Transverse colon (tissue), 3 donors: ENCODE measurements around the gene ESYT1.

Experiments
- EP300 ChIP-seq: sonication (generic); formaldehyde crosslinking; IDR thresholded peaks from one replicate; pipeline ENCODE4 v1.6.1; 2017; ENCODE audit warnings: antibody characterized with exemption, low read depth
- POLR2A ChIP-seq: fragments of 450-650 bp; IDR thresholded peaks from one replicate; pipeline ENCODE4 v1.6.1; 2016; ENCODE audit warnings: antibody characterized with exemption, mild to moderate bottlenecking, moderate library complexity
- TF ChIP-seq, protein P1 (sequence below), 5 experiments: fragments of 200-600 bp in 3 of 5; fragments of 450-650 bp in 2 of 5; sonication (generic) in 3 of 5; IDR thresholded peaks; 1 replicate in 2 of 5; 2 replicates in 3 of 5; pipeline ENCODE4 v1.5.1; 2016 to 2017; ENCODE audit warnings: antibody characterized with exemption in 5 of 5, inconsistent platforms in 3 of 5, mild to moderate bottlenecking in 2 of 5, moderate library complexity in 1 of 5

DNA sequence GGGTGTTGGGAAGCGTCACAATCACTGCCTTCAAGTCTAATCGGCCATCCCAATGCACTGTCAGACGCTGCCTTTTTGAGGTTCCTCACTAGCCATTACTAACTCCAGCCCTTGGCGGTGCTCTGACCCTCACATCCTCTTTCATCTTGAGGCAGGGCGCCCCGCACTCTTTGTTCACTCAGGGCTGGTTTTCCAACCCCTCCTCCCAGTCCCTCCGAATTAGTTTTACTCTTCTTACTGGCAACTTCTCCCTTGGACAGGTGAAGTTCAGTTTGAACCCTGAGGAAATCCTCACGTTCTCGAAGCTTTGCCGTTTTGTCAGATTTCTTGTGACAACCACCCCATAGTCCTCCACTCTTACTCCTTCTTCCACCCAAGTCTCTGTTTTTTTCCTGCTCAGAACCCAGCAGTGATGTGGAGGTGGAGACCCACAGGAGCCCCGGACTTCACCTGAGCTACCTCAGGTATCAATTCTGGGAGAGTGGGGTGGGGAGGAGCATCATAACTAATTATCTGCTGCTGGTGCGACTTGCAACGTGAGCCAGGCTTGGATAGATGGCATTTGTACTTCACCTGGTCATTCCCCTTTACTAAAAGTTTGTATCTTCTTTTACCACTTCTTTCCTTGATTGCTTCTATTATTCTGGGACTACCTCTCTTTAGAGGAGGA is 9.2 kb upstream of the ESYT1 start:
- TF ChIP-seq, protein P1, sequence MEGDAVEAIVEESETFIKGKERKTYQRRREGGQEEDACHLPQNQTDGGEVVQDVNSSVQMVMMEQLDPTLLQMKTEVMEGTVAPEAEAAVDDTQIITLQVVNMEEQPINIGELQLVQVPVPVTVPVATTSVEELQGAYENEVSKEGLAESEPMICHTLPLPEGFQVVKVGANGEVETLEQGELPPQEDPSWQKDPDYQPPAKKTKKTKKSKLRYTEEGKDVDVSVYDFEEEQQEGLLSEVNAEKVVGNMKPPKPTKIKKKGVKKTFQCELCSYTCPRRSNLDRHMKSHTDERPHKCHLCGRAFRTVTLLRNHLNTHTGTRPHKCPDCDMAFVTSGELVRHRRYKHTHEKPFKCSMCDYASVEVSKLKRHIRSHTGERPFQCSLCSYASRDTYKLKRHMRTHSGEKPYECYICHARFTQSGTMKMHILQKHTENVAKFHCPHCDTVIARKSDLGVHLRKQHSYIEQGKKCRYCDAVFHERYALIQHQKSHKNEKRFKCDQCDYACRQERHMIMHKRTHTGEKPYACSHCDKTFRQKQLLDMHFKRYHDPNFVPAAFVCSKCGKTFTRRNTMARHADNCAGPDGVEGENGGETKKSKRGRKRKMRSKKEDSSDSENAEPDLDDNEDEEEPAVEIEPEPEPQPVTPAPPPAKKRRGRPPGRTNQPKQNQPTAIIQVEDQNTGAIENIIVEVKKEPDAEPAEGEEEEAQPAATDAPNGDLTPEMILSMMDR (IDR thresholded peaks at IDR 0.05), result no peak
- TF ChIP-seq POLR2A (no peak), EP300 (no peak)
